GM12891 (cell line): ENCODE data around the gene ATP13A3.
"Not testable (repeated sequence)": the region's sequence is repeated elsewhere in the genome, so short reads cannot be mapped to it uniquely, and the experiment has no call there.

ENCODE experiments used
- PAX5 ChIP-seq: IDR thresholded peaks from 2 replicates; pipeline ENCODE4 v1.6.1; 2011; ENCODE audit warnings: low read length, moderate library complexity, mild to moderate bottlenecking; ENCODE audit not compliant: insufficient read depth, severe bottlenecking
- POLR2A ChIP-seq: IDR thresholded peaks from 2 replicates; pipeline ENCODE4 v1.6.1; 2011; ENCODE audit warnings: low read depth, low read length, control low read depth
- POLR2AphosphoS5 ChIP-seq: IDR thresholded peaks from 2 replicates; pipeline ENCODE4 v1.6.1; 2011; ENCODE audit warnings: low read depth, low read length, control low read depth
- POU2F2 ChIP-seq: IDR thresholded peaks from 2 replicates; pipeline ENCODE4 v1.6.1; 2011; ENCODE audit warnings: low read depth, mild to moderate bottlenecking, control low read depth, low read length, moderate library complexity
- TAF1 ChIP-seq: IDR thresholded peaks from 2 replicates; pipeline ENCODE4 v1.6.1; 2011; ENCODE audit warnings: low read depth, low read length, control low read depth

DNA sequence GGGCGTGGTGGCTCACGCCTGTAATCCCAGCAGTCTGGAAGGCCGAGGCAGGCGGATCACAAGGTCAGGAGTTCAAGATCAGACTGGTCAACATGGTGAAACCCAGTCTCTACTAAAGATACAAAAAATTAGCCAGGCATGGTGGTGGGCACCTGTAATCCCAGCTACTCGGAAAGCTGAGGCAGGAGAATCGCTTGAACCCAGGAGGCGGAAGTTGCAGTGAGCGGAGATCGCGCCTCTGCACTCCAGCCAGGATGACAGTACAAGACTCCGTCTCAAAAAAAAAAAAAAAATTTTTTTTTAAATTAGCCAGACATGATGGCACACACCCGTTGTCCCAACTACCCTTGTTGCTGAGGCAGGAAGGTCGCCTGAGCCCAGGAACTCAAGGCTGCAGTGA lies 4.0 kb downstream of the ATP13A3 start:
- TF ChIP-seq POLR2AphosphoS5, POLR2A, TAF1, PAX5, POU2F2: not testable (repeated sequence)
